ENCODE results near the gene TENM3.

DNA sequence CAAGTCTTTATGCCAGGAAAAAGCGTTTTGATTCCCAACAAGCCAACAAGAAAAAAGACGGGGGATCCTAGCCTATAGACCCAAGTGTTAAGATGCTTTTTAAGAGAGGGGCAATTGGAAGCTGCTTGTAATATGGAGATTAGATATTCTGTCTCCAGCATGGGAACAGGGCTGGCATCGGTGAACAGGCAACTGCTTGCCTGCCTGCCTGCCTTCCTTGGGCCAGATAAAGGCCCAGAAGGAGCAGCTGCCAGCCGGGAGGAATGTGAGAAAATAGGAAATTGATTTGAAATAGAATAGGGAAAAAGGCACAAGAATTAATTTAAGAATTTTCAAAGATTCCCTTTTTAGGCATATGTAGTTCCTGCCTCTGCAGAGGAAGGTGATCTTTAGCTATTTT is 192.2 kb downstream of the TENM3 start:
- TF ChIP-seq, protein P1, sequence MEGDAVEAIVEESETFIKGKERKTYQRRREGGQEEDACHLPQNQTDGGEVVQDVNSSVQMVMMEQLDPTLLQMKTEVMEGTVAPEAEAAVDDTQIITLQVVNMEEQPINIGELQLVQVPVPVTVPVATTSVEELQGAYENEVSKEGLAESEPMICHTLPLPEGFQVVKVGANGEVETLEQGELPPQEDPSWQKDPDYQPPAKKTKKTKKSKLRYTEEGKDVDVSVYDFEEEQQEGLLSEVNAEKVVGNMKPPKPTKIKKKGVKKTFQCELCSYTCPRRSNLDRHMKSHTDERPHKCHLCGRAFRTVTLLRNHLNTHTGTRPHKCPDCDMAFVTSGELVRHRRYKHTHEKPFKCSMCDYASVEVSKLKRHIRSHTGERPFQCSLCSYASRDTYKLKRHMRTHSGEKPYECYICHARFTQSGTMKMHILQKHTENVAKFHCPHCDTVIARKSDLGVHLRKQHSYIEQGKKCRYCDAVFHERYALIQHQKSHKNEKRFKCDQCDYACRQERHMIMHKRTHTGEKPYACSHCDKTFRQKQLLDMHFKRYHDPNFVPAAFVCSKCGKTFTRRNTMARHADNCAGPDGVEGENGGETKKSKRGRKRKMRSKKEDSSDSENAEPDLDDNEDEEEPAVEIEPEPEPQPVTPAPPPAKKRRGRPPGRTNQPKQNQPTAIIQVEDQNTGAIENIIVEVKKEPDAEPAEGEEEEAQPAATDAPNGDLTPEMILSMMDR (IDR thresholded peaks at IDR 0.05), result no peak
- no peak for TF ChIP-seq EP300 (IDR thresholded peaks at IDR 0.05; ENCODE audit: low read depth)
- no peak for TF ChIP-seq POLR2AphosphoS5 (IDR thresholded peaks at IDR 0.05)
- TF ChIP-seq POLR2A (IDR thresholded peaks at IDR 0.05), result no peak
